HL-60/S4 treated with retinoic acid at 250 ng/mL for 4 days and 3 days (cell line): ENCODE measurements around the gene SEZ6.

ENCODE experiments used
- in situ Hi-C: fragments of 300-500 bp; cut with MboI; formaldehyde crosslinking; loops from 2 replicates; pipeline ENCODE4 v1.7.0; 2022; ENCODE audit warnings: low sequenced_read_pairs

SEZ6 gene

DNA sequence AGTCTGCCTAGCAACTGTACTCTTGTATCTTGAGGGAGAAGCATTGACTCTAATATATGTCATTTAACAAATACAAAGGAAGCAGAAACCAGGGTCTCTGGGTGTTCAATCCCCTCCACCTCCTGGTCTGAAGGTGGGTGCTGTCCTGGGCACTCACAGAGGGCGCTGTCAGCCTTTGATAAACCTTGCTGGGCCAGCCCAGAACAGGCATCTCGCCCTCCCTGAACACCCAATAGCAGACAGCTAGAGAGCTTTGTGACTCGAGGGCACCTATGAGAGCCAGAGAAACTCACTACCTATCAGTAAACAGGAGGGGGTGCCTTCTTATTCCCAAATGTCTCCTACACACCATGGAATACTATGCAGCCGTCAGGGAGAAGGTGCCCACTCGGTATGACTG, 30.8 kb upstream of the SEZ6 start:
- in situ Hi-C loops = no loop called here

DNA sequence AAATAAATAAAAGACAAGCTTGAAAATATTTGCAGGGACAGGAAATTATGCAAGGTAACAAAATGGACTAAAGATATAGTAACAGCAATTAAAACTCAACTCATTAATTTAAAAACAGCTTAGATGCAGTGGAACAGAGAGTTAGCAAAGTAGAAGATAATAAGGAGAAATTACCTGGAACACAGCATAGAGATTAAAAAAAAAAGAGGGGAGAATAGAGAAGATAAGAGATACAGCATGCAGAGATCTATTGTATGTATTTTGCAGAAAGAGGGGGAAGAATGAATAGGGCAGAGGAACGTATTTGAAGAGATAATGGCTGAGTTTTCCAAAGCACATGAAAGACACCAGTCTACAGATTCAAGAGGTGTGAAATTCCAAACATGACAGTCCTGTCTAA, 28.7 kb upstream of the SEZ6 start:
- in situ Hi-C loops = no loop called here

GRCh38 chr17:29032857-29033197, 27.0 kb upstream of the SEZ6 start:
- in situ Hi-C loops = no loop called here

DNA sequence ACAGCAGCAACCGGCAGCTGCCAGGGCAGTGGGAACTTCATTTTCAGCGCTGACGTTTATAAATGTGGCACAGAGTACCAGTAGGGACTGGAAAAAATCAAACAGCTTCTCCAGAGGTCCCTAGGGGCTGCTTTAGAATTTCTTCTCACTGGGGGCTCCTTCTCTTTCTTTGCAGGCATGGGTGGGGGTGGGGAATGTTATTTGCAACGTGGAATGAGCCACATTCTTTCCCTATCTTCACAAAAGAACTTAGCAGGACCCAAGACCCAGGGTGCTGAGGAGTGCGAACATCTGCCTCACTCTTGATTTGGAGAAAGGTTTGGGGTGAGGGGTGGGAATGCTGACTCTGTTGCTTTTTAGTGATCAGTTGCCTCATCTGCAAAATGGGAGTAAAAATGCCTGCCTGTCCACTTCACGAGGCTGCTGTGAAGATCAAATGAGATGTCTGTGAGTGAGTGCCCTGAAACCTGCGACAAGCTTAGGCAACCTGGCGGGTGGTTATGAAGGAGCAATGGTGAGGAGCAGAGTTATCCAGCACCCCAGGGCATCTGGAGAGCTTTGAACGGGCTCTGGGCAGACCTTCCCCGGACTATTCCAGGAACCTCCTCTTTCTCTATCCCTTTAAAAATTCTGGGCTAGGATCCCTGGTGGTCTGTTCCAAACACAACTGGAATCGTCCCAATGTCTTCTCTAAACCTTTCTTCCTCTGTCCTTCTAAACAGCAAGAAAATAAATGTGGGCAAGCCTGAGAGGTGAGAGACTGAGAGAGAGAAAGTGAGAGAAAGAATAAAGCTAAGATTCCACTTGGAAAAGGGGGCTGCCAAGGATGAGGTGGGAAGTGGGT, 26.4 kb upstream of the SEZ6 start:
- in situ Hi-C loops = no loop called here

DNA sequence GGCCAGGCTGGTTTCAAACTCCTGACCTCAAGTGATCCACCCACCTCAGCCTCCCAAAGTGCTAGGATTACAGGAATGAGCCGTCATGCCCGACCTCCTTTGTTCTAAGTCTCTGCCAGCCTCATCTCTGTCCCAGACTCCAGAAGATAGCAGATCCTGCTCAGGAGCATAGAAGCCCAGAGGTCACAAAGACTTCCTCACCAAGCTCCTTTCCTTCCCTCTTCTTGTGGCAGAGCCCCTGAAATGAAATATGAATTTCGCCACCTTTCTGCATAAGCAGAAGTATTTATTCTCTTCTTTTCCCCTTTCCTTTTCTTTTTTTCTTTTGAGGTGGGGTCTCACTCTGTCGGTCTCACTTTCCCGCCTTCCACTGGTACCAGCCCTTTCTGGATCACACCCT, 25.7 kb upstream of the SEZ6 start:
- in situ Hi-C loops = no loop called here

DNA sequence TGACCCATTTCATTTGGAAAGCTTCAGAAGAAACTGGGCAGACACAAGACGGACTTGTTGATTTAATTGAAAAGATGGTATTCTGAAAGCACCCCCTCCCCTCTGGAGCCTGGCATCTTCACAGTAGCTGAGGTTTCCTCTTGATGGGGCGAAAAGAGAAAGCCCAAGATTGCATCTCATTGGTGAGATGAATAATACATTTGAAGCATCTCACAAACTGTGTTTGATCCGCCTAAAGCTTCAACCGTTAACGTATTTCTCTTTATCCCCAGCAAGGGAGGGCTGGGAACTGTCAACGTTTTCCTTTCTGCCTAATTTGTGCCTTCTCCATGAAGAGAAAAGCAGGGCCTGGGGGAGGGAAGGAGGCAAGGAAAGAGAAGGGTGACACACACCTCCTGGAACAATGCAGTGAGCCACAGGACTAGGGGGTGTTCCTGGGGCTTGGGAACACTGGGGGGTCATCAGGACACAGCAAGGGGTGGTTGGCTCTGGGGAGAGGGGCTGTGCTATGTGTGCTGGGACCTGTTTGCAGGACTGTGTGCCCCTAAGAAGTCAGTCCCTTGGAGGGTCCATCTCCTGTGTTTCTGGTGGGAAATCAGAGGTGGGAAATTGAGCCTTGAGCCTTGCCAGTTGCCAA, 18.6 kb upstream of the SEZ6 start:
- in situ Hi-C loops = no loop called here

DNA sequence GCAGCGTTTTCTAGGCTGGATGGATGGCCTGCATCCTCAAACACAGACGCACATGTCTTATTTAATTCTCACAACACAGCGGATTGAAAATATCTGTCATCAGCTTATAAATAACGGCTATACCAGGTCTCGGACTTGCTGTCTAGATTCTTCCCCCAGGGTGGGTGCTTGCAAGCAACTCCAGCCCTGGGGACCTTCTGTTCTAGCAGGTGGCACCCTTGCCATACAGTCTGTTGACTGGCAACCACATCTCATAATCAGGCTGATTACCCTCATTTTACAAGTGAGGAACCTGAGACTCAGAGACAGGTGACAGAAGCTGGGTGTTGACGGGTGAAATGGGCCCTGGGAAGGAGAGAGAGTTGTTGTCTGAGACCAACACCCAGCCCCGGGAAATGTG, 16.2 kb upstream of the SEZ6 start:
- in situ Hi-C loops = no loop called here

DNA sequence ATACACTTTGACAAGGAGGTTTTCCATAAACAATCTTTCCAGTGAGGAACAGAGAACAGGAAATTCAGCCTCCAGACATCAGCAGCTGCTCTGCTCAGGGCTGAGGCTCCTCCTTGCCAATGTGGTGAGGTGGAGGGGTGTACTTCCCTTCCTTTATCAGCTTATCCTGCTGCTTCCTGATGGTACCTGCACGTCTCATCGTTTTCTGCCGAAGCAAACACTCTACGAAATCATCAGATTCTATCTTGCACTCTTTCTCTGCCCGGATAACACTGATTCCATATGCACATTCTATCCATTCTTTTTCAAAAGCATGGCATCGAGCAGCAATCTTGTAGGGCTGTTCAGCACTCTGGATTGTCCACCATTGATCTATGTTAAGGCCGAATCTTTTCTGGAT, 15.4 kb upstream of the SEZ6 start:
- in situ Hi-C loops = no loop called here

- in situ Hi-C loops = no loop called here
Measured at GRCh38 chr17:29020576-29020975, 14.7 kb upstream of the SEZ6 start.

GRCh38 chr17:29019475-29020181, 13.8 kb upstream of the SEZ6 start:
- in situ Hi-C loops = no loop called here

DNA sequence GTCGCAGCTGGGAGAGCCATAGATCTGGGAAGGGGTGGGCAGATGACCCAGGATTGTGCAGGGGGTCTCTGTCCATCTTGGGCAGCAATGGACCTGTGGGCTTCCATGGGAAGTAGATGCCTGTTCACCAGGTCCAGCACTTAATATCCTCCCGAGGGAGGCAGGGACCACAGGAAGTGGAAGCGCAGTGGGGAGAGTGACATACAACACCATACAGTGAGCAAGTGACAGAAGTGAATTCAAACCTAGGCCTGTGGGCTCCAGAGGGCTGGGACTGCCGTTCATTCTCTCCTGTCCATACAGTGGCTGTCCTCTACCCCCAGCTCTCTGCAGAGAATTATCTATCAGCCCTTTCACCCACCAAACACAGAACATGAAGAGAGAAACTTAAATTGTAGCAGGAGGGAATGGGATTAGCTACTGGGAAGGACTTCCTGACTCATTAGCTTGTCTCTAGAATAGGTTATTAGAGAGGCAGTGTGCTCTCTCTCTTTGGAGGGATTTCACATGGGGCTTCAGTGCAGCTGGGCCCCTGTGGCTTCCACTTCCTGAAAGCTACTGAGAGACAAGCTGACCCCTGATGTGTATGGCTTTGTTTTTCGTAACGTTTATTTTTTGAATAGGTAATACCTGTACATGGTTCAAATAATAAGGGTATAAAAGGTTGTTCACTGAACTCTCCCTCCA, 13.1 kb upstream of the SEZ6 start:
- in situ Hi-C loops = no loop called here

- in situ Hi-C loops = no loop called here
Measured at GRCh38 chr17:29016345-29017210, 10.7 kb upstream of the SEZ6 start.

DNA sequence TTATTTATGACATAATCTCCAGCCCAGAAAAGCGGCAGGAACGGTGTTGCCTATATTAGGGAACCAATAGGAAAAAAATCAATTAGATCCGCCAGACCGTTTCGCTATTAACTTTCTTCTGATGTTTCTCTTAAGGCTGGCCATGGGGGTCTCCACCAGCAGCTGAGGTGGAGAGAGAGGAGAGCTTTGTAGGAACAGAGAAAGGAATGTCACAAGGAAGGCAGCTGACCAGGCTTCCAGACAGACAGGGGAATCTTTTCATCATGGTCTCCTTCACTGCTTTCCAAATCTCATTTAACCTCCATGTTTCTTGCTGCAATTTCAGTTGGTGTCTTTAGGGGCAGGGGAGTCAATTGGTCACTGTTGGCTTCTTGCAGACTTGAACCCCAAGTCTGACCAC, 8.9 kb upstream of the SEZ6 start:
- in situ Hi-C loops = no loop called here

DNA sequence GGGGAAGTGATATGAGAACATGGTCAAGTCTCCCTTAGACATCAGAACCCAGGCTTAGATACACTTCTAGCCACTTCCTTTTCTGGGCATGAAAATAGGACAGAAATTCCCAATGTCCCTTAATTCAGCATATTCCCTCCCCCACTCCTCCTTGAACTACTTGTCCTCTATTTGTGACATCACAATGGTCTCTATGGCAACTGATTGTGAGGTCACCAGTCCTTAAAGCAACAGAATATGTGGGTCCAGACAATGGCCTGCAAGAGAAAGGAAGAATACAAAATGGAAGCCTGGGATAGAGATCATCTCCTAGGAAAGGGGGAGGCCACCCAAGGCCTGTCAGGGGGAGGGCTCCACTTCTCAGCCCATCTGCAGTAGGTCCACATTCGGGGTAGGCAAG, 6.7 kb upstream of the SEZ6 start:
- in situ Hi-C loops = no loop called here

- in situ Hi-C loops = no loop called here
Measured at GRCh38 chr17:29010586-29010985, 4.8 kb upstream of the SEZ6 start.

GRCh38 chr17:29010129-29010528, 4.3 kb upstream of the SEZ6 start:
- in situ Hi-C loops = no loop called here

DNA sequence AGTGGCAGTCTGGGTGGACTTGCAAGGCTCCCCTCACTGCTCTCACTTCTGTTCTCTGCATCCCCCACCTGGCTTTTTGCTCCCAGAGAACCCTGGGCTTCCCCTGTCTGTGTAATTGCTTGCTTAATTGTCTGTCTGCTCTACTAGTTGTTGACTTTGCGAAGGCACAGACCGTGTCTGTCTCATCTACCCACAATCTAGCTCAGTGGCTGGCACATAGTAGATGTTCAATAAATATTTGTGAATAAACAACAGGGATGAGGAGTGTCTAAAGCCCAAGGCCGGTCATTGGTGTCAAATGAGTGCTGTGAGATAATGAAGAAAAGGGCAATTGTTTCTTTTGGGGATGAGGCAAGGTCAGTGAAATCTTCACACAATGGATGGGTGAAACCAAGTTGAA, 2.8 kb upstream of the SEZ6 start:
- in situ Hi-C loops = no loop called here

- in situ Hi-C loops = no loop called here
Measured at GRCh38 chr17:29007860-29008455, 2.1 kb upstream of the SEZ6 start.

DNA sequence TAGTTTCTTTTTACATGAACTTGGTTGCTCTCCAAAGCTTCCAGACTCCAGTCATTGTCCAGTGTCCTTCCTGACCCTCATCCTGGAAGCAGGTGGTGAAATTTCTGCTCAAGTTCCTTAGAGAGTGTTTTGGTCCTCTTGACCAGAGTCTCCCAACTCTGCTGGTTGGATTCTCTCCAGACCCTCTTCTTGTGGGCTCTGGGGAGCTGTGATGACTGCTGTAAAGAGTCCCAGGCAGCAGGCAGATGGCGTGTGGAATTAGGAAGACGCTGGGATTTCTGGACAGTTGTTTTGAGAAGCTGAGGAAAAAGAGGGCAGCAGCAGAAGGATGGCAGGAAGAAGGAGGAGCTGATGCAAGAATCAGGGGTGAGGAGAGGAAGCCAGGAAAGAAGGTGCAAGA, 1.6 kb upstream of the SEZ6 start:
- in situ Hi-C loops = no loop called here

GRCh38 chr17:29004081-29004692, 1.6 kb downstream of the SEZ6 start:
- in situ Hi-C loops = no loop called here
